IMR-90 (cell line): Measurements from ENCODE around the gene SLC31A2.

Source experiments
- BHLHE40 ChIP-seq: fragments of 150-350 bp; IDR thresholded peaks from 2 replicates; pipeline ENCODE4 v1.6.1; 2016; ENCODE audit warnings: mild to moderate bottlenecking, low read depth, low read length
- CHD1 ChIP-seq: IDR thresholded peaks from 2 replicates; pipeline ENCODE4 v1.6.1; 2012; ENCODE audit warnings: low read depth, low read length, improper control_type of control experiment
- CTCF ChIP-seq: conservative IDR thresholded peaks from 2 replicates; pipeline ENCODE4 v1.5.1; 2012; ENCODE audit warnings: mild to moderate bottlenecking, low read depth, low read length, improper control_type of control experiment
- ELK1 ChIP-seq: fragments of 150-350 bp; IDR thresholded peaks from 2 replicates; pipeline ENCODE4 v1.6.1; 2016; ENCODE audit warnings: low read depth, mild to moderate bottlenecking, low read length, moderate library complexity, borderline replicate concordance
- MAFK ChIP-seq: IDR thresholded peaks from 2 replicates; pipeline ENCODE4 v1.6.1; 2012; ENCODE audit warnings: low read depth, low read length, improper control_type of control experiment
- POLR2A ChIP-seq: IDR thresholded peaks from 2 replicates; pipeline ENCODE4 v1.6.1; 2012; ENCODE audit warnings: mild to moderate bottlenecking, low read depth, low read length
- RAD21 ChIP-seq: IDR thresholded peaks from 2 replicates; pipeline ENCODE4 v1.6.1; 2012; ENCODE audit warnings: low read length, improper control_type of control experiment

- TF ChIP-seq CTCF (no peak), POLR2A (no peak), RAD21 (no peak), MAFK (no peak), ELK1 (no peak), BHLHE40 (no peak), CHD1 (no peak)
These were observed 2.8 kb downstream of the SLC31A2 start for GRCh38 chr9:113153599-113153998.
